Lung (tissue), 12 donors: Measurements from ENCODE around the gene ODC1. TPM values are rescaled to one million over a fixed set of nuclear protein-coding genes. Genes with fewer than 3 reads are reported as not detected.

Experiments
- ATAC-seq: fragments of 200-7000 bp; cut with Tn5 transposase; one replicate; pipeline ENCODE4 v1.9.1; 2020; ENCODE audit warnings: moderate number of reproducible peaks; ENCODE audit not compliant: insufficient read depth, low FRiP score
- DNase-seq, 3 donors: peaks; one replicate each; pipeline ENCODE4 v3.0.0-alpha.2; 2013 to 2017
- H3K27ac ChIP-seq, 2 donors: one replicate each; pipeline ENCODE4 v1.5.1; 2013; ENCODE audit warnings: mild to moderate bottlenecking in 2 of 2, moderate library complexity in 2 of 2, control low read depth in 1 of 2, inconsistent platforms in 1 of 2, low read depth in 1 of 2, low read length in 1 of 2
- H3K27me3 ChIP-seq, 3 donors: one replicate each; pipeline ENCODE4 v1.5.1; 2013; ENCODE audit warnings: low read length in 2 of 3; ENCODE audit not compliant: control insufficient read depth in 3 of 3, insufficient read depth in 3 of 3
- H3K36me3 ChIP-seq, 4 donors: one replicate each; pipeline ENCODE4 v1.5.1; 2013; ENCODE audit warnings: low read length in 4 of 4, mild to moderate bottlenecking in 1 of 4, moderate library complexity in 1 of 4; ENCODE audit not compliant: control insufficient read depth in 4 of 4, insufficient read depth in 4 of 4
- H3K4me1 ChIP-seq, 5 donors: one replicate each; pipeline ENCODE4 v1.5.1; 2013; ENCODE audit warnings: low read length in 5 of 5, mild to moderate bottlenecking in 2 of 5, moderate library complexity in 1 of 5; ENCODE audit not compliant: control insufficient read depth in 5 of 5, insufficient read depth in 5 of 5
- H3K4me3 ChIP-seq: one replicate; pipeline ENCODE4 v1.5.1; 2013; ENCODE audit warnings: mild to moderate bottlenecking, control low read depth, moderate library complexity
- H3K9ac ChIP-seq, 2 donors: one replicate each; pipeline ENCODE4 v1.5.1; 2013; ENCODE audit warnings: low read length in 2 of 2, control low read depth in 1 of 2; ENCODE audit not compliant: insufficient read depth in 1 of 2
- H3K9me3 ChIP-seq, 4 donors: one replicate each; pipeline ENCODE4 v1.5.1; 2013; ENCODE audit warnings: low read length in 3 of 4, mild to moderate bottlenecking in 1 of 4, moderate library complexity in 1 of 4; ENCODE audit not compliant: control insufficient read depth in 4 of 4, insufficient read depth in 3 of 4
- WGBS, 2 donors: extraction: QIAGEN DNeasy Blood & Tissue Kit; methylation state at CpG; one replicate each; pipeline ENCODE4 v1.1.7; 2013; 5-methylcytosine and 5-hydroxymethylcytosine counted together
- polyA plus RNA-seq, 2 donors: library from polyadenylated mRNA; stranded (reverse); fragments of 200-250 nt; gene quantifications; one replicate each; pipeline ENCODE4 v1.2.1, GENCODE V29; 2013
- total RNA-seq, 2 donors: library from RNA; depleted of rRNA in 1 of 2; stranded (reverse); fragments of >200 nt in 1 of 2; gene quantifications; one replicate each; pipeline ENCODE4 v1.2.1, GENCODE V29; 2014 to 2021
- TF ChIP-seq, protein P1 (sequence below): IDR thresholded peaks from 2 replicates; pipeline ENCODE4 v1.5.1; 2012; ENCODE audit warnings: mild to moderate bottlenecking; ENCODE audit errors: control extremely low read depth, extremely low read depth
- donor health status: control.
- donor health status: control.
- donor health status: Bipolar disorder and iron deficiency.
- donor health status: healthy.
- donor health status: DM: yes; HTN: yes; CAD: no.

Gene ODC1
- total and polyA plus RNA-seq, 4 donors: 32.5 to 115 (median 75.4) TPM

DNA sequence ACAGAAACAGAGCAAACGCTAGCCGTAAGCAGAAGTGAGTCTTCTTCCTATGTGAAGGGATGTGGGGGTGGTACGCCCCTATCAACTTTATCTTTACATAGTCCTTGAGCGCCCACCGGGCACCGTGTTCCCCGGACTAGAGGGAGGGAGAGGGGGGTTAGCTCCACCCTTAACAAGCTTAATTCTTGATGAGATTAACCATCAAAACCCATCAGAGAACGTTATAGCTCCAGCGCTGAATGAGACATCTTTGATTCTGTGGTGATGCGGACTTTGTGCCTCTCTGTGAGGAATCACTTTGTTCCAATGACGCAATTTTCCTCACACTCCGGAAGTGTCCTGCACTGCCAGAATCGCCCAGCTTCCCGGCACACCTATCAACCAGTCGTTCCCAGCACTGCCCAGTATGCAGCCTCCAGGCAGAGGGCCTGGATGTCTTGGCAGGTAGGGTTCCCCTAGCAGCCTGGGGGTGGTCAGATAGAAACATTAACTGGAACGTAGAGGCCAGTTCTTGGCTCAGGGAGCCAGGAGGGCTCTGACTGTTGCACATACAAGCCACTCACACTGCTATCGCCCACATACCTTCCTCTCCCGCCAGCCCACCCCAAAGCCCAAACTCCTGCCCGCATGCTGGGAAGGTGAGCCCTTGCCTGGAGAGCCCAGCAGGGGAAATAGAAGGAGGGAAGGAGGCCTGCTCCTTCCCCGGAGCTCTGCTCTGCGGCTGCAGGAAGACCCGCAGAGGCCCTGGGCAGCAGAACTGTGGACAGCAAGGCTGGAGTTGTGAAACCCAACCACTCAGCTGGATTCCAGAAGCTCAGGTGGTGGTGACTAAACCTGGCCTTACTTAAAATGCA lies 1.9 kb upstream of the ODC1 start:
- Histone ChIP-seq H3K9ac (no peak overlapping the region), H3K4me1 (peaks cover 0 to 17% (median 5%) of the 10 kb centered on the region in 5 donors), H3K4me3 (no peak overlapping the region), H3K9me3 (no peaks in the 10 kb centered on the region), H3K27me3 (no peaks in the 10 kb centered on the region), H3K36me3 (no peaks in the 10 kb centered on the region), H3K27ac (peak overlapping the region in 1 of 2 donors; percentile 72)
- WGBS, 2 donors: 70 to 76% methylated on average over 22 of the region's 22 CpGs
- DNase-seq (peak in 1 of 3 donors; percentile 13), ATAC-seq (no peak)
- TF ChIP-seq, protein P1, sequence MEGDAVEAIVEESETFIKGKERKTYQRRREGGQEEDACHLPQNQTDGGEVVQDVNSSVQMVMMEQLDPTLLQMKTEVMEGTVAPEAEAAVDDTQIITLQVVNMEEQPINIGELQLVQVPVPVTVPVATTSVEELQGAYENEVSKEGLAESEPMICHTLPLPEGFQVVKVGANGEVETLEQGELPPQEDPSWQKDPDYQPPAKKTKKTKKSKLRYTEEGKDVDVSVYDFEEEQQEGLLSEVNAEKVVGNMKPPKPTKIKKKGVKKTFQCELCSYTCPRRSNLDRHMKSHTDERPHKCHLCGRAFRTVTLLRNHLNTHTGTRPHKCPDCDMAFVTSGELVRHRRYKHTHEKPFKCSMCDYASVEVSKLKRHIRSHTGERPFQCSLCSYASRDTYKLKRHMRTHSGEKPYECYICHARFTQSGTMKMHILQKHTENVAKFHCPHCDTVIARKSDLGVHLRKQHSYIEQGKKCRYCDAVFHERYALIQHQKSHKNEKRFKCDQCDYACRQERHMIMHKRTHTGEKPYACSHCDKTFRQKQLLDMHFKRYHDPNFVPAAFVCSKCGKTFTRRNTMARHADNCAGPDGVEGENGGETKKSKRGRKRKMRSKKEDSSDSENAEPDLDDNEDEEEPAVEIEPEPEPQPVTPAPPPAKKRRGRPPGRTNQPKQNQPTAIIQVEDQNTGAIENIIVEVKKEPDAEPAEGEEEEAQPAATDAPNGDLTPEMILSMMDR: no peak

- no peak overlapping the region for H3K4me3 ChIP-seq
- no peaks in the 10 kb centered on the region for H3K9me3 ChIP-seq
- no peak overlapping the region for H3K27ac ChIP-seq
- WGBS, 2 donors: 49 to 79% methylated on average over 5 of the region's 5 CpGs
- TF ChIP-seq, protein P1: no peak
- H3K4me1 ChIP-seq: peaks cover 0 to 17% (median 5%) of the 10 kb centered on the region in 5 donors
- no peaks in the 10 kb centered on the region for H3K27me3 ChIP-seq
- DNase-seq: no peak
- ATAC-seq: no peak
- H3K9ac ChIP-seq: no peak overlapping the region
- peaks cover 0 to 3% (median 2%) of the 10 kb centered on the region in 4 donors for H3K36me3 ChIP-seq
Observed at GRCh38 chr2:10449486-10449831, 1.3 kb upstream of the ODC1 start.

GRCh38 chr2:10448576-10449485 lies 704 bp upstream of the ODC1 start:
- Histone ChIP-seq H3K4me3 (peak overlapping the region; percentile 40), H3K9me3 (no peaks in the 10 kb centered on the region), H3K4me1 (peaks cover 0 to 17% (median 5%) of the 10 kb centered on the region in 5 donors), H3K9ac (peak overlapping the region in 1 of 2 donors; percentile 21), H3K36me3 (peaks cover 5 to 9% (median 6%) of the 10 kb centered on the region in 4 donors), H3K27me3 (no peaks in the 10 kb centered on the region), H3K27ac (peak overlapping the region; percentile 90 to 94)
- WGBS, 2 donors: 0 to 1% methylated on average over 59 to 73 of the region's 73 CpGs
- ATAC-seq (no peak), DNase-seq (peak; percentile 42 to 96 (median 91))
- TF ChIP-seq, protein P1: no peak
